IPS-15b (cell line): Measurements from ENCODE around the gene CEP44.
"Not testable (repeated sequence)": the region's sequence is repeated elsewhere in the genome, so short reads cannot be mapped to it uniquely, and the experiment has no call there.

Experiments
- H3K27me3 ChIP-seq: one replicate; pipeline ENCODE4 v1.6.1; 2013; ENCODE audit warnings: low read length; ENCODE audit not compliant: control insufficient read depth, insufficient read depth
- H3K36me3 ChIP-seq: one replicate; pipeline ENCODE4 v1.6.1; 2013; ENCODE audit warnings: low read length; ENCODE audit not compliant: control insufficient read depth, insufficient read depth
- H3K4me1 ChIP-seq: one replicate; pipeline ENCODE4 v1.6.1; 2013; ENCODE audit warnings: mild to moderate bottlenecking, low read length; ENCODE audit not compliant: control insufficient read depth, insufficient read depth
- H3K4me3 ChIP-seq: one replicate; pipeline ENCODE4 v1.5.1; 2013; ENCODE audit warnings: low read depth, low read length
- H3K9ac ChIP-seq: one replicate; pipeline ENCODE4 v1.6.1; 2013; ENCODE audit warnings: low read depth, mild to moderate bottlenecking, low read length
- H3K9me3 ChIP-seq: one replicate; pipeline ENCODE4 v1.6.1; 2013; ENCODE audit warnings: mild to moderate bottlenecking, low read length; ENCODE audit not compliant: control insufficient read depth, insufficient read depth

CEP44 gene

DNA sequence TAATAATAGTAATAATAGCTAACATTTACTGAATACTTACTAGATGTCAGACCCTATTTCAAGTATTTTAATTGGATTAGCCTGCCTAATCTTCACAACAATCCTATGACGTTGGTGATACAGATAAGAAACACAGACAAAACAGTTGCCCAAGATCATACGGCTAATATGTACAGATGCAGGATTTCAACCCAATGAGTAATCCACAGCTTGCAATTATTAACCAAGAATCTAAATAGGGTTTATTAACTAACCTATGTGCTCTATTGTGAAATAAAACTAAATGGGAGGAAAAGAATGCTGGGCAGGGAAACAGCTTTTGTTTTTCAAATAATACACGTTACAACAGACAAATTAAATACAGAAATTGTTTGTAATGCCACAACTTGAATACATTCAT is 23.6 kb upstream of the CEP44 start:
- Histone ChIP-seq H3K9me3 (no peaks in the 10 kb centered on the region), H3K27me3 (no peaks in the 10 kb centered on the region), H3K4me3 (no peak overlapping the region), H3K36me3 (no peaks in the 10 kb centered on the region), H3K9ac (no peak overlapping the region), H3K4me1 (no peaks in the 10 kb centered on the region)

DNA sequence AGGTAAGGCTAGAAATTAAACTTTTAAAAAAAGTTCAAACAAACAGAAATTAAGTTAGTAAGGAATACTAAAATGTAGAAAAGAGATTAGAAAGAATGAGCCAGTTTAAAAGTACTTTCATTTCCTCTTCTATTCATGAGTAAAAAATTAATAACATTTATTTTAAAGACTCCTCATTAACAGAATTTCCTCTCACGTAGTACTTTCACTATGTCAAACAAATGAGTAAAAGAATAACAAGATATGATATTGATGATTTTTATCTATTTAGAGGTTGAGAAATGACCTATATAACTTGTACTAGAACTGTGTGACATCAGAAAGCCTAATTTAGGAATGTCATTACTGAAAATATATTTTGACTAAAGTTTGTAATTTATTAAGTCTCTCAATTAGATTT is 22.3 kb upstream of the CEP44 start:
- not testable (repeated sequence) for H3K27me3 ChIP-seq, H3K4me1 ChIP-seq, H3K4me3 ChIP-seq, H3K9me3 ChIP-seq, H3K9ac ChIP-seq, H3K36me3 ChIP-seq

DNA sequence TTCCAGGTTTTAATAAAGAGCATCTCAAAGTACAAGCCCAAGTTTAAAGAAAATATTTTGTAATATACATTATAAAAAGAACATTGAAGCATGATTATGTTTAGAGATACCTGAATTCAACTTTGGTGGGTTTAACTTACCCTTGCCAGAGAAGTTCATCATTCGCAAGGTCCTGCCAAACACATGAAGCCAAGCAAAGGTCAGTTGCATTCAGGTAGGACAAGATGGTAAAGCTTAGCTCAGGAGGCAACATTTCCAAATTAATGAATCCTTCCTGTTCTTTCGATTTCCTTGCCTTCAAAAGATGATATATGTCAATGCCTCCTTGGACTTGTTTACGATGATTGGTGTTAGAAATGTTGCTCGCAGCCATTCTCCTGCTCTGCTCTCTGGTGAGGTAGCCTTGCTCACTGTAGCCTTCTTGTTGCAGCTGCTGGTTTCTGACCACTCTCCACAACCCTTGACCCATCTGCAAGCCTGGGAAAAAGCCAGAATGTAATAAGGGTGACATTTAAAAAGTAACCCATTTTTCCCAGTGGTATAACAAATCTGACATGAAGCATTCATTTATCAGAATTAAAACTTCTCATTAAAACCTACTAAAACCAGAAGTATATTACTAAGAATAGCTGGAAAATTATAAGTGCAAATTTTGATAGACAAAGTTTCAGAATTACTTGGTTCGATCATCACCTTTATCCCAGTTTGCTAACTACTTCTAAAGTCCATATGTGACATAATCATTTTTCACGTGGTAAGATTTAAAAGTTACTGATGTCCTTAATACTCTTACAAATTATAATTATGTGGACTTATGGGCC is 20.9 kb upstream of the CEP44 start:
- Histone ChIP-seq H3K9me3 (no peaks in the 10 kb centered on the region), H3K4me3 (no peak overlapping the region)

DNA sequence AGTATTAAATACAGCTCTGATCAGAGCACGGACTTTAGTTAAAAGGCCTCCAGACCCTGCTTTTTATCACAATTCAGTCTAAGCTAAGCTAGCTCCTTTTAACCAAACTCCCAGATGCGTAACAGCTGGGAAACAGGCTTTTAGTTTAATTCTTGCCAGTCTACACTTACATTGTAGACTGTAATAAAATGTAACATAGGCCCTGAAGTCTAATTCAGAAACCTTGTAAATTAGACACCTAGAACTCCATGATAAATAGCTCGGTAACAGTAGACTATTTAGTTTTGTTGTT is 20.3 kb upstream of the CEP44 start:
- no peaks in the 10 kb centered on the region for H3K4me1 ChIP-seq
- no peaks in the 10 kb centered on the region for H3K36me3 ChIP-seq
- no peaks in the 10 kb centered on the region for H3K9me3 ChIP-seq
- no peaks in the 10 kb centered on the region for H3K27me3 ChIP-seq
- H3K4me3 ChIP-seq = no peak overlapping the region
- H3K9ac ChIP-seq = no peak overlapping the region

More for the DNA sequence above, 20.9 kb upstream of the CEP44 start:
- H3K4me1 ChIP-seq = no peaks in the 10 kb centered on the region
- no peak overlapping the region for H3K9ac ChIP-seq
- no peaks in the 10 kb centered on the region for H3K36me3 ChIP-seq
- no peaks in the 10 kb centered on the region for H3K27me3 ChIP-seq

DNA sequence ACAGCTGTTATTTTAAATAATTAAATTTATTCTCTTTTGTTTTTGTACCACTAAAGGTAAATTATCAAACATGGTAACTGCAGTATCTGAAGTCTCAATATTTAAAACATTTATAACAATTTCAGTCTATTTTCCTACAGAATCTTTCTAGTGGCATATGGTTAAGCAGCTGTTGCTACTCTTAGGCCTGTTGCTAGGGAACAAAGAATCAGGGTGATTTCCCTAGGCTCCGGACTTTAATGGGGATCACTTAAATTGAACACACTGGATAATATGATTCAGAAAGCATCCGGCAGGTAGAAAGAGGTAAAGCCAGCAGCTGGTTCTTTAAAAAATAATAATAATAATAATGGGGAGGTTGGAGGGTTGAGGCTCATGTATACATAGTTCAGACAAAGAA is 17.8 kb upstream of the CEP44 start:
- H3K4me1 ChIP-seq = no peaks in the 10 kb centered on the region
- no peaks in the 10 kb centered on the region for H3K27me3 ChIP-seq
- no peaks in the 10 kb centered on the region for H3K9me3 ChIP-seq
- no peaks in the 10 kb centered on the region for H3K36me3 ChIP-seq
- H3K4me3 ChIP-seq = no peak overlapping the region
- no peak overlapping the region for H3K9ac ChIP-seq

DNA sequence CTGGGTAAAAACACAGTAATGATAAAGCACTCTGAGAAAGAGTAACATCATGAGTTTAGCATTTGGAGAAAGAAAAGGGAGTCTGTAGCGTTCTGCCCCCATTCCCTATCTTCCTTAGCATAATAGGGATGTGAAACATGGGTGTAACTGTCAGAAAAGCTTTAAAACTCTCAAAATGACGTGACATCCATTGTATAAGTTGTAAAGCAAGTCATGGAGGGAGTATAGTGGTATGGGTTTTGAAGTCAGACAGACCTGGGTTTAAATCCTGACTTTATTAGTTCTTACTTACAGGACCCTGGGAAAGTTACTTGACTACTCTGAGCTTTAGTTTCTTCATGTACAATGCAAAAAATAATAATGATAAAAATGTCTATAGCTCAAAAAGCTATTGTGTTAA is 17.3 kb upstream of the CEP44 start:
- Histone ChIP-seq H3K4me1 (no peaks in the 10 kb centered on the region), H3K9ac (no peak overlapping the region), H3K36me3 (no peaks in the 10 kb centered on the region), H3K9me3 (no peaks in the 10 kb centered on the region), H3K4me3 (no peak overlapping the region), H3K27me3 (no peaks in the 10 kb centered on the region)

DNA sequence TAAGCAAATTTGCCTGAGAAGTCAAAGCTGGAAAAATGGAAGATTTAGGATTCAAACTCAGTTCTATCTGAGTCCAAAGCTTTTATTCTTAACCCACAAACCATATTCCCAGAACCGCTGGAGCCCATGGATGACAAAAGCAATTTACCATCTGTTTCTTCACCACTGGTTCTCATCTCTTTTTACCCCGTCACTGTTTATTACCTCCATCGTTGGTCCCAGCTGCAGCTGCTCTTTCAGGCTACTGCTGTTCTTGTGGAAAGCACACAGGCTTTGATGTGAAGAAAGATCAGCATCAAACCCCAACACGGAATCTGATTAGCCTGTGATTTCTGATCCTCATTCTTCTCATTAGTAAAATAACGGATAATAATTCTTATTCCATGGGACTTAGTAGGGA is 9.8 kb upstream of the CEP44 start:
- Histone ChIP-seq H3K36me3 (no peaks in the 10 kb centered on the region), H3K4me1 (no peaks in the 10 kb centered on the region), H3K9me3 (no peaks in the 10 kb centered on the region)

DNA sequence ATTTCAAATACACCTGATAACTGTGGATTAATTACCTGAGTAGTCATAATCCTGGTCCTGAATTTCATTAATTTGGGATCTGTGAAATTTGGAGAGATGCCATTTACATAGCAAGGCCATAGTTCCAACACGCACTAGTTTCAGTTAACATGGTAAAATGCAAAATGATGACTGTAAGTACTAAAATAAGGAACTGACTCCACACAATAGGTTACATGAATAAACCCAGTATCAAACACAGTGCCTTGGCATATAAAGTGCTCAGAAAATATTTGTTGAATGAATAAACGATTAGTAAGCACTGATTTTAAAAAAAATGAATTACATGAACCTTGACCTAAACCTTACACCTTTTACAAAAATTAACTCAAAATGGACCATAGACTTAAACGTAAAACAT is 9.3 kb upstream of the CEP44 start:
- no peak overlapping the region for H3K9ac ChIP-seq
- H3K4me3 ChIP-seq = no peak overlapping the region
- H3K27me3 ChIP-seq = no peaks in the 10 kb centered on the region

More for the DNA sequence above, 9.8 kb upstream of the CEP44 start:
- Histone ChIP-seq H3K27me3 (no peaks in the 10 kb centered on the region), H3K9ac (no peak overlapping the region), H3K4me3 (no peak overlapping the region)

DNA sequence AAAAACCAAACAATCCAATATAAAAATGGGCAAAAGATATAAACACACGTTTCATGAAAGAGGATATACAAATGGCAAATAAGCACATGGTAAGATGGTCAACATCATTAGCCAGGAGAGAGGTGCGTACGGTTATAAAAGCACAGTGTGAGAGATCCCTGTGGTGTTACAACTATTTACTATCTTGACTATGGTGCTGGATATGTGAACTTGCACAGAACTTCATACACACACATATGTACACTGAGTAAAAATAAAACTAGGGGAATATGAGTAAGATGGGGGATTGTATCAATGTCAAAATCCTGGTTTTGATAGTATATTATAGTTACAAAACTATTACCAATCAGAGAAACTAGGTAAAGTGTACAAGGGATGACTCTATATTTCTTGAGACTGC is 8.6 kb upstream of the CEP44 start:
- no peaks in the 10 kb centered on the region for H3K27me3 ChIP-seq
- no peaks in the 10 kb centered on the region for H3K9me3 ChIP-seq
- H3K9ac ChIP-seq = no peak overlapping the region
- H3K4me3 ChIP-seq = no peak overlapping the region
- no peaks in the 10 kb centered on the region for H3K4me1 ChIP-seq
- H3K36me3 ChIP-seq = no peaks in the 10 kb centered on the region

More for the DNA sequence above, 9.3 kb upstream of the CEP44 start:
- H3K4me1 ChIP-seq = no peaks in the 10 kb centered on the region
- no peaks in the 10 kb centered on the region for H3K36me3 ChIP-seq
- no peaks in the 10 kb centered on the region for H3K9me3 ChIP-seq

DNA sequence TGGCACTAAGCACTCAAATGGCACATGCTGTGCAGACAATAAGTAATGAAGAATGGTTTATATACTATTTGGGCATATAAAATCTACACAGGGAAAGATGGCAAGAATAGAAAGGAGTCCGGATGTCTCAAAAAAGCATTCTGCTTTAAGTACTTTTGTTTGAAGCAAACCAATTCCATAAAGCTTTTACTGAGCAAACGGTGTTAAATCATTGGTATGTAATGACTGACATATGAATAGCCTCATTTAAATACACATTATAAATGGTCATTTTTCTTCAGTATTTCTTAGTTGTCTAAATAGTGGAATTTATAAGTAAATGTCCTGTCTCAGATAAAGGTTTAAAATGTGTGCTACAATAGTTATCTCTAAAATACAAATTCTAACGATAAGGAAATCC is 6.3 kb upstream of the CEP44 start:
- H3K4me3 ChIP-seq = no peak overlapping the region
- H3K9ac ChIP-seq = no peak overlapping the region

DNA sequence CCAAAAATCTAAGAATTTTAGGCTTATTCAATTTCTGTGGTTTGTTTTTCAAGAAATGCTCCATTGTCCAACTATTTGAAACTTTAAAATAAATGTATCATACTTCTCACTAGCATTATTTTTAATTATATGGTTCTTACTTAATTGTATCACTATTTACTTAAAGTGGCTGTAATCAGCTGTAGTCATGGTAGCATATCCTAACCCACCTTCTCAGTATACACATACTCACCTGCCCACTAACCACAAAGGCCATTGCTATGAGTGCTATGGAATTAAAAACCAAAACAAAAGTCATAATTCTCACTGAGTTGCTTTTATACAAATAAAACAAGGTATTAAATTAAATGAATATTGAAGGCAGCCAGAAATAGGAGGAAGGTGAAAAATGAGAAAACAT is 5.2 kb upstream of the CEP44 start:
- Histone ChIP-seq H3K9me3 (no peaks in the 10 kb centered on the region), H3K4me3 (no peak overlapping the region), H3K27me3 (no peaks in the 10 kb centered on the region), H3K9ac (no peak overlapping the region), H3K36me3 (no peaks in the 10 kb centered on the region), H3K4me1 (no peaks in the 10 kb centered on the region)

More for the DNA sequence above, 6.3 kb upstream of the CEP44 start:
- Histone ChIP-seq H3K36me3 (no peaks in the 10 kb centered on the region), H3K4me1 (no peaks in the 10 kb centered on the region), H3K27me3 (no peaks in the 10 kb centered on the region), H3K9me3 (no peaks in the 10 kb centered on the region)

DNA sequence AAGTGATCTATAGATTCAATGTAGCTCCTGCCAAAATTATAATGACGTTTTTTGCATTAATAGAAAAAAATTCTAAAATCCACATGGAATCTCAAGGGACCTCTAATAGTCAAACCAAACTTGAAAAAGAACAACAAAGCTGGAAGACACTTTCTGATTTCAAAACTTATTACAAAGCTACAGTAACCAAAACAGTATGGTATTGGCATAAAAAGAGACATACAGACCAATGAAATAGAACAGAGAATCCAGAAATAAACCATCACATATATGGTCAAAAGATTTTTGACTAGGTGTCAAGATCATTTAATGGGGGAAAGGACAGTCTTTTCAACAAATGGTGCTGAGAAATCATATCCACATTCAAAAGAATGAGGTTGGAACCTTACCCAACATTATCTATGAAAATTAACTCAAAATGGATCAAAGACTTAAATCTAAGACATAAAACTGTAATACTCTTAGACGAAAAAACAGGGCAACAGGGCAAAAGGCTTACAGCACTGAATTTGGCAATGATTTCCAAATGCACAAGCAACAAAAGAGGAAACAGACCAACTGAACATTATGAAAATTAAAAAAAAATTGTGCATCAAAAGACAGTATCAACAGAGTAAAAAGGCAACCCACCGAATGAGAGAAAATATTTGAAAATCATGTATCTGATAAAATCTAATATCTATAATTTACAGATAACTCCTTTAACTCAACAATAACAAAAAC is 4.1 kb upstream of the CEP44 start:
- Histone ChIP-seq H3K4me1 (no peaks in the 10 kb centered on the region), H3K9me3 (no peaks in the 10 kb centered on the region), H3K27me3 (no peaks in the 10 kb centered on the region), H3K9ac (no peak overlapping the region), H3K4me3 (no peak overlapping the region), H3K36me3 (no peaks in the 10 kb centered on the region)
